ENCODE data around the gene PKNOX2. TPM values are rescaled to one million over a fixed set of nuclear protein-coding genes. Genes with fewer than 3 reads are reported as not detected.
A peak's percentile ranks its signal among the peaks of the same experiment; 100 is the strongest.

The PKNOX2 gene
- total RNA-seq, 4 donors from 2014 or later = 0.83 to 4.1 (median 2.5) TPM

- no peak overlapping the region for H3K27ac ChIP-seq (replicated peaks in 1 of 4)
- 80% methylated on average over 4 of the region's 4 CpGs for WGBS
- peaks cover 0 to 14% (median 0%) of the 10 kb centered on the region in 4 donors for H3K27me3 ChIP-seq
- H3K4me1 ChIP-seq = peaks cover 9 to 39% (median 33%) of the 10 kb centered on the region in 4 donors
- no peaks in the 10 kb centered on the region for H3K36me3 ChIP-seq
- intact Hi-C loops (cut with DNase I) = loop anchor here (5.0 kb wide), 1 partner anchor 245 kb away; no protein-coding TSS in a partner anchor
- TF ChIP-seq POLR2AphosphoS5 (IDR thresholded peaks at IDR 0.05) = no peak
- no peak for TF ChIP-seq CTCF (IDR thresholded peaks at IDR 0.05)
- no peaks in the 10 kb centered on the region for H3K9me3 ChIP-seq
- DNase-seq (ENCODE audit: extremely low spot score) = no peak
- no peak overlapping the region for H3K4me3 ChIP-seq
Observed at GRCh38 chr11:125162743-125163142, 1.8 kb upstream of the PKNOX2 start.

- H3K27me3 ChIP-seq = peaks cover 0 to 14% (median 0%) of the 10 kb centered on the region in 4 donors
- TF ChIP-seq POLR2AphosphoS5 (IDR thresholded peaks at IDR 0.05) (no peak), EP300 (IDR thresholded peaks at IDR 0.05) (no peak), CTCF (IDR thresholded peaks at IDR 0.05) (no peak), POLR2A (IDR thresholded peaks at IDR 0.05; ENCODE audit: low read depth) (no peak)
- no peaks in the 10 kb centered on the region for H3K9me3 ChIP-seq
- WGBS = 94% methylated on average over 6 of the region's 6 CpGs
- H3K36me3 ChIP-seq = no peaks in the 10 kb centered on the region
- H3K27ac ChIP-seq (replicated peaks in 1 of 4) = peak overlapping the region; percentile 76 to 90 (median 87)
- H3K4me3 ChIP-seq = peak overlapping the region in 1 of 4 donors; percentile 74
- peaks cover 9 to 47% (median 41%) of the 10 kb centered on the region in 4 donors for H3K4me1 ChIP-seq
- intact Hi-C loops (cut with DNase I) = loop anchor here (2.0 to 5.0 kb wide), 2 partner anchors 181 to 244 kb away; no protein-coding TSS in a partner anchor
- no peak for DNase-seq (ENCODE audit: extremely low spot score)
Observed at GRCh38 chr11:125163431-125164063, 1.0 kb upstream of the PKNOX2 start.

DNA sequence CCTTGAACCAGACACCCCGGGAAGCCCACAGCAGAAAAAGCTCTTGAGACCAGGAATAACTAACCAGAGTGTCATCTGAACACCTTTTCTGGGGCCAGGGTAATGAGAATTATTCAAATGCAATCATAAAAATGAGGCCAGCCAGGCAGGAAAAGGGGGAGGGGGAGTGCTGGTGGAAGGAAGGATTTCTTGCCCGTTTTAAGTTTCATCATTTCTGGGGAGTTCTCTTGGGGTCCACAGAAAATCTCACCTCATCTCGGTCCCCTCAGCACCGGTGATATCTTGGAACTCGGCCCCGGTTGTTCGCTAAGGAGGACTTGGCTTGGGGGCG is 495 bp upstream of the PKNOX2 start:
- 20% methylated on average over 5 of the region's 8 CpGs for WGBS
- Histone ChIP-seq H3K4me1 (peaks cover 9 to 52% (median 45%) of the 10 kb centered on the region in 4 donors), H3K9me3 (no peaks in the 10 kb centered on the region), H3K27ac (replicated peaks in 1 of 4) (peak overlapping the region; percentile 76 to 90 (median 87)), H3K36me3 (no peaks in the 10 kb centered on the region), H3K27me3 (peaks cover 0 to 14% (median 0%) of the 10 kb centered on the region in 4 donors), H3K4me3 (peak overlapping the region; percentile 72 to 77 (median 74))
- intact Hi-C loops (cut with DNase I) = loop anchor here (2.0 to 5.0 kb wide), 2 partner anchors 181 to 243 kb away; no protein-coding TSS in a partner anchor
- no peak for DNase-seq (ENCODE audit: extremely low spot score)
- no peak for TF ChIP-seq POLR2A (IDR thresholded peaks at IDR 0.05; ENCODE audit: low read depth)
- TF ChIP-seq EP300 (IDR thresholded peaks at IDR 0.05) = no peak
- no peak for TF ChIP-seq POLR2AphosphoS5 (IDR thresholded peaks at IDR 0.05)
- no peak for TF ChIP-seq CTCF (IDR thresholded peaks at IDR 0.05)

GRCh38 chr11:125165111-125165842 is 726 bp downstream of the PKNOX2 start:
- peaks cover 18 to 65% (median 57%) of the 10 kb centered on the region in 4 donors for H3K4me1 ChIP-seq

More at GRCh38 chr11:125165111-125165842, 726 bp downstream of the PKNOX2 start:
- WGBS = 0% methylated on average over 14 of the region's 80 CpGs
- intact Hi-C loops (cut with DNase I) = loop anchor here (2.0 to 5.0 kb wide), 3 partner anchors 57 to 332 kb away; partner anchors contain the start of gene FEZ1
- Histone ChIP-seq H3K4me3 (peak overlapping the region; percentile 72 to 77 (median 74)), H3K36me3 (no peaks in the 10 kb centered on the region), H3K27me3 (peaks cover 0 to 14% (median 0%) of the 10 kb centered on the region in 4 donors), H3K27ac (replicated peaks in 1 of 4) (peak overlapping the region; percentile 76 to 90 (median 87)), H3K9me3 (no peaks in the 10 kb centered on the region)
- no peak for DNase-seq (ENCODE audit: extremely low spot score)
- TF ChIP-seq EP300 (IDR thresholded peaks at IDR 0.05) = no peak
- no peak for TF ChIP-seq POLR2AphosphoS5 (IDR thresholded peaks at IDR 0.05)
- TF ChIP-seq CTCF (IDR thresholded peaks at IDR 0.05) = no peak
- no peak for TF ChIP-seq POLR2A (IDR thresholded peaks at IDR 0.05; ENCODE audit: low read depth)

All from esophagus muscularis mucosa (tissue), 4 donors.